HAP-1 (cell line): Measurements from ENCODE around the gene PTPN2.
A peak's percentile ranks its signal among the peaks of the same experiment; 100 is the strongest.
"Not testable (repeated sequence)": the region's sequence is repeated elsewhere in the genome, so short reads cannot be mapped to it uniquely, and the experiment has no call there.

Experiments
- DNase-seq, 2 experiments: peaks; one replicate each; pipeline ENCODE4 v3.0.0-alpha.2; 2016 to 2020; ENCODE audit warnings: low spot score in 2 of 2
- H3K27me3 ChIP-seq: fragments of 250-450 bp; sonication (Bioruptor Pico); 2 replicates; pipeline ENCODE4 v1.5.1; 2020; ENCODE audit warnings: low read depth, mild to moderate bottlenecking, moderate library complexity
- H3K36me3 ChIP-seq: fragments of 250-450 bp; sonication (Bioruptor Pico); replicated peaks from 2 replicates; pipeline ENCODE4 v1.5.1; 2020; ENCODE audit warnings: mild to moderate bottlenecking
- H3K4me1 ChIP-seq: fragments of 250-450 bp; sonication (Bioruptor Pico); 2 replicates; pipeline ENCODE4 v1.5.1; 2020; ENCODE audit warnings: mild to moderate bottlenecking
- H3K4me3 ChIP-seq: fragments of 250-450 bp; sonication (Bioruptor Pico); 2 replicates; pipeline ENCODE4 v1.5.1; 2020; ENCODE audit warnings: mild to moderate bottlenecking, moderate library complexity
- H3K9me3 ChIP-seq: fragments of 250-450 bp; sonication (Bioruptor Pico); 2 replicates; pipeline ENCODE4 v1.5.1; 2020; ENCODE audit warnings: mild to moderate bottlenecking, moderate library complexity
- in situ Hi-C: fragments of 300-500 bp; cut with MboI; formaldehyde crosslinking; loops from 3 replicates; pipeline ENCODE4 v1.14.3; 2020; ENCODE audit warnings: low sequenced_read_pairs, inconsistent platforms, mixed read lengths

PTPN2 gene

GRCh38 chr18:12758566-12758965 lies 125.5 kb downstream of the PTPN2 start:
- H3K36me3 ChIP-seq, H3K9me3 ChIP-seq, in situ Hi-C loops, H3K4me1 ChIP-seq, DNase-seq, H3K27me3 ChIP-seq, H3K4me3 ChIP-seq: not testable (repeated sequence)

- DNase-seq, H3K4me3 ChIP-seq, H3K27me3 ChIP-seq, H3K36me3 ChIP-seq, H3K9me3 ChIP-seq, H3K4me1 ChIP-seq, in situ Hi-C loops: not testable (repeated sequence)
Observed at GRCh38 chr18:12756619-12757239, 127.3 kb downstream of the PTPN2 start.

GRCh38 chr18:12755606-12756005 lies 128.4 kb downstream of the PTPN2 start:
- H3K27me3 ChIP-seq, H3K4me1 ChIP-seq, H3K9me3 ChIP-seq, in situ Hi-C loops, H3K36me3 ChIP-seq, H3K4me3 ChIP-seq, DNase-seq: not testable (repeated sequence)

GRCh38 chr18:12754511-12754910 lies 129.5 kb downstream of the PTPN2 start:
- Histone ChIP-seq H3K36me3 (no peaks in the 10 kb centered on the region), H3K4me1 (no peaks in the 10 kb centered on the region), H3K27me3 (no peaks in the 10 kb centered on the region), H3K9me3 (no peaks in the 10 kb centered on the region), H3K4me3 (no peak overlapping the region)
- no peak for DNase-seq
- in situ Hi-C loops, result no loop called here

GRCh38 chr18:12751891-12752290 lies 132.1 kb downstream of the PTPN2 start:
- H3K36me3 ChIP-seq, result no peaks in the 10 kb centered on the region
- in situ Hi-C loops, result no loop called here
- H3K4me1 ChIP-seq, result no peaks in the 10 kb centered on the region
- H3K9me3 ChIP-seq, result no peaks in the 10 kb centered on the region
- H3K27me3 ChIP-seq, result no peaks in the 10 kb centered on the region
- no peak for DNase-seq
- no peak overlapping the region for H3K4me3 ChIP-seq

- no peaks in the 10 kb centered on the region for H3K27me3 ChIP-seq
- no peaks in the 10 kb centered on the region for H3K4me1 ChIP-seq
- no peaks in the 10 kb centered on the region for H3K9me3 ChIP-seq
- no peak for DNase-seq
- H3K36me3 ChIP-seq, result no peaks in the 10 kb centered on the region
- no peak overlapping the region for H3K4me3 ChIP-seq
- in situ Hi-C loops, result no loop called here
Observed at GRCh38 chr18:12751503-12751884, 132.5 kb downstream of the PTPN2 start.

GRCh38 chr18:12750715-12751502 lies 133.1 kb downstream of the PTPN2 start:
- no peak for DNase-seq
- H3K27me3 ChIP-seq, result no peaks in the 10 kb centered on the region
- no peaks in the 10 kb centered on the region for H3K4me1 ChIP-seq
- H3K4me3 ChIP-seq, result no peak overlapping the region
- no peaks in the 10 kb centered on the region for H3K9me3 ChIP-seq
- in situ Hi-C loops, result no loop called here
- H3K36me3 ChIP-seq, result no peaks in the 10 kb centered on the region

- Histone ChIP-seq H3K4me1 (peaks cover 5% of the 10 kb centered on the region; the same call in 1 of the 2 replicates), H3K27me3 (no peaks in the 10 kb centered on the region), H3K36me3 (no peaks in the 10 kb centered on the region), H3K4me3 (no peak overlapping the region), H3K9me3 (no peaks in the 10 kb centered on the region)
- in situ Hi-C loops, result no loop called here
- DNase-seq, result no peak
Observed at GRCh38 chr18:12750076-12750714, 133.8 kb downstream of the PTPN2 start.

GRCh38 chr18:12749121-12749520 lies 134.9 kb downstream of the PTPN2 start:
- no peak for DNase-seq
- Histone ChIP-seq H3K9me3 (no peaks in the 10 kb centered on the region), H3K4me3 (no peak overlapping the region), H3K4me1 (peaks cover 7% of the 10 kb centered on the region; the same call in 1 of the 2 replicates), H3K27me3 (no peaks in the 10 kb centered on the region), H3K36me3 (no peaks in the 10 kb centered on the region)
- in situ Hi-C loops, result loop anchor here (25.0 kb wide), 1 partner anchor 413 kb away; no protein-coding TSS in a partner anchor

- Histone ChIP-seq H3K27me3 (no peaks in the 10 kb centered on the region), H3K4me3 (no peak overlapping the region), H3K36me3 (no peaks in the 10 kb centered on the region), H3K9me3 (no peaks in the 10 kb centered on the region), H3K4me1 (peaks cover 7% of the 10 kb centered on the region; the same call in 1 of the 2 replicates)
- no peak for DNase-seq
- in situ Hi-C loops, result loop anchor here (25.0 kb wide), 1 partner anchor 414 kb away; no protein-coding TSS in a partner anchor
Observed at GRCh38 chr18:12748671-12749070, 135.4 kb downstream of the PTPN2 start.

GRCh38 chr18:12747530-12748315 lies 136.3 kb downstream of the PTPN2 start:
- DNase-seq, result no peak
- in situ Hi-C loops, result loop anchor here (25.0 kb wide), 1 partner anchor 415 kb away; no protein-coding TSS in a partner anchor

GRCh38 chr18:12745095-12745795 lies 138.8 kb downstream of the PTPN2 start:
- peak in 1 of 2 experiments; percentile 24 for DNase-seq
- H3K27me3 ChIP-seq, result no peaks in the 10 kb centered on the region
- no peaks in the 10 kb centered on the region for H3K9me3 ChIP-seq
- H3K4me3 ChIP-seq, result no peak overlapping the region
- H3K4me1 ChIP-seq, result peaks cover 7% of the 10 kb centered on the region; the same call in 1 of the 2 replicates
- H3K36me3 ChIP-seq, result no peaks in the 10 kb centered on the region
- in situ Hi-C loops, result loop anchor here (25.0 kb wide), 1 partner anchor 417 kb away; no protein-coding TSS in a partner anchor

More at GRCh38 chr18:12747530-12748315, 136.3 kb downstream of the PTPN2 start:
- Histone ChIP-seq H3K4me3 (no peak overlapping the region), H3K9me3 (no peaks in the 10 kb centered on the region), H3K36me3 (no peaks in the 10 kb centered on the region), H3K4me1 (peaks cover 7% of the 10 kb centered on the region; the same call in 1 of the 2 replicates), H3K27me3 (no peaks in the 10 kb centered on the region)

- Histone ChIP-seq H3K4me3 (no peak overlapping the region), H3K27me3 (no peaks in the 10 kb centered on the region), H3K36me3 (no peaks in the 10 kb centered on the region), H3K9me3 (no peaks in the 10 kb centered on the region), H3K4me1 (peaks cover 7% of the 10 kb centered on the region; the same call in 1 of the 2 replicates)
- peak in 1 of 2 experiments; percentile 69 for DNase-seq
- in situ Hi-C loops, result loop anchor here (25.0 kb wide), 1 partner anchor 418 kb away; no protein-coding TSS in a partner anchor
Observed at GRCh38 chr18:12744103-12744502, 139.9 kb downstream of the PTPN2 start.
